Neural cell (in vitro differentiated cells): ENCODE results near the gene COQ2. TPM values are rescaled to one million over a fixed set of nuclear protein-coding genes. Genes with fewer than 3 reads are reported as not detected.
A peak's percentile ranks its signal among the peaks of the same experiment; 100 is the strongest.
"Not testable (repeated sequence)": the region's sequence is repeated elsewhere in the genome, so short reads cannot be mapped to it uniquely, and the experiment has no call there.

ENCODE experiments used
- H2AFZ ChIP-seq: fragments of 200-600, 300-800 bp; sonication (generic), shearing (Covaris generic); 2 replicates; pipeline ENCODE4 v1.6.0; 2014; ENCODE audit warnings: low read depth, mild to moderate bottlenecking, antibody characterized with exemption, low read length, moderate library complexity
- H3F3A ChIP-seq: fragments of 200-600 bp; shearing (Covaris generic); 2 replicates; pipeline ENCODE4 v1.6.1; 2016; ENCODE audit warnings: mild to moderate bottlenecking, moderate library complexity, mixed read lengths, antibody characterized with exemption, low read length; ENCODE audit not compliant: insufficient read depth, poor library complexity, severe bottlenecking
- H3K27ac ChIP-seq: fragments of 200-600, 300-800 bp; sonication (generic), shearing (Covaris generic); 2 replicates; pipeline ENCODE4 v1.5.1; 2014; ENCODE audit warnings: mild to moderate bottlenecking, low read length, moderate library complexity
- H3K27me3 ChIP-seq: fragments of 300-800, 200-600 bp; sonication (generic), shearing (Covaris generic); 2 replicates; pipeline ENCODE4 v1.6.0; 2014; ENCODE audit warnings: mild to moderate bottlenecking, low read depth, low read length, moderate library complexity; ENCODE audit not compliant: insufficient read depth
- H3K36me3 ChIP-seq: fragments of 300-800, 200-600 bp; sonication (generic), shearing (Covaris generic); 2 replicates; pipeline ENCODE4 v1.5.1; 2014; ENCODE audit warnings: mild to moderate bottlenecking, antibody characterized with exemption, low read length, moderate library complexity; ENCODE audit not compliant: insufficient read depth
- H3K4me2 ChIP-seq: fragments of 300-800, 200-600 bp; sonication (generic), shearing (Covaris generic); 2 replicates; pipeline ENCODE4 v1.6.0; 2014; ENCODE audit warnings: mild to moderate bottlenecking, low read length
- H3K4me3 ChIP-seq: fragments of 300-800, 200-600 bp; sonication (generic), shearing (Covaris generic); 2 replicates; pipeline ENCODE4 v1.5.1; 2014; ENCODE audit warnings: mild to moderate bottlenecking, low read length, moderate library complexity
- H3K79me2 ChIP-seq: fragments of 200-600 bp; shearing (Covaris generic); replicated peaks from 2 replicates; pipeline ENCODE4 v1.6.0; 2014; ENCODE audit warnings: mild to moderate bottlenecking, low read length, moderate library complexity; ENCODE audit not compliant: insufficient read depth
- H3K9ac ChIP-seq: fragments of 300-800, 200-600 bp; sonication (generic), shearing (Covaris generic); 2 replicates; pipeline ENCODE4 v1.6.1; 2016; ENCODE audit warnings: mild to moderate bottlenecking, low read length, mixed read lengths
- H3K9me2 ChIP-seq: fragments of 200-600 bp; shearing (Covaris generic); 2 replicates; pipeline ENCODE4 v1.6.1; 2016; ENCODE audit warnings: mild to moderate bottlenecking, low read length, mixed read lengths; ENCODE audit not compliant: insufficient read depth
- H3K9me3 ChIP-seq: fragments of 200-600, 300-800 bp; sonication (generic), shearing (Covaris generic); 2 replicates; pipeline ENCODE4 v1.6.1; 2016; ENCODE audit warnings: mild to moderate bottlenecking, mixed run types, low read length, moderate library complexity, mixed read lengths
- H4K20me1 ChIP-seq: fragments of 200-600 bp; shearing (Covaris generic); 2 replicates; pipeline ENCODE4 v1.6.1; 2016; ENCODE audit warnings: mild to moderate bottlenecking, mixed run types; ENCODE audit not compliant: insufficient read depth
- EP300 ChIP-seq: fragments of 450-650 bp; conservative IDR thresholded peaks from 2 replicates; pipeline ENCODE4 v1.6.1; 2014; ENCODE audit warnings: antibody characterized with exemption, mild to moderate bottlenecking, moderate library complexity; ENCODE audit not compliant: poor library complexity, severe bottlenecking
- EZH2 ChIP-seq: fragments of 200-600, 300-800 bp; shearing (Covaris generic), sonication (generic); IDR thresholded peaks from 2 replicates; pipeline ENCODE4 v1.6.1; 2014; ENCODE audit warnings: antibody characterized with exemption, low read length, borderline replicate concordance, mild to moderate bottlenecking; ENCODE audit not compliant: insufficient read depth, poor library complexity, severe bottlenecking
- MXI1 ChIP-seq: fragments of 450-650 bp; conservative IDR thresholded peaks from 2 replicates; pipeline ENCODE4 v1.6.1; 2014; ENCODE audit warnings: antibody characterized with exemption, mild to moderate bottlenecking; ENCODE audit not compliant: poor library complexity, severe bottlenecking
- POLR2AphosphoS5 ChIP-seq: IDR thresholded peaks from 2 replicates; pipeline ENCODE4 v1.6.1; 2012
- SMC3 ChIP-seq: fragments of 450-650 bp; conservative IDR thresholded peaks from 2 replicates; pipeline ENCODE4 v1.6.1; 2014; ENCODE audit warnings: antibody characterized with exemption, mild to moderate bottlenecking, moderate library complexity; ENCODE audit not compliant: poor library complexity
- TAF1 ChIP-seq: IDR thresholded peaks from 2 replicates; pipeline ENCODE4 v1.6.1; 2012; ENCODE audit warnings: low read depth
- polyA plus RNA-seq: library from polyadenylated mRNA; depleted of rRNA; stranded (reverse); fragments of >200 nt; gene quantifications from 2 replicates; pipeline ENCODE4 v1.2.3, GENCODE V29; 2014
- TF ChIP-seq, protein P1 (sequence below): fragments of 450-650 bp; IDR thresholded peaks from 2 replicates; pipeline ENCODE4 v1.5.1; 2014; ENCODE audit warnings: antibody characterized with exemption, mild to moderate bottlenecking, moderate library complexity; ENCODE audit not compliant: poor library complexity, severe bottlenecking
- TF ChIP-seq, protein P2 (sequence below): IDR thresholded peaks from 2 replicates; pipeline ENCODE4 v1.6.1; 2012; ENCODE audit warnings: borderline replicate concordance

The COQ2 gene
- polyA plus RNA-seq, 1 donor from 2014 or later: 19.8 TPM

DNA sequence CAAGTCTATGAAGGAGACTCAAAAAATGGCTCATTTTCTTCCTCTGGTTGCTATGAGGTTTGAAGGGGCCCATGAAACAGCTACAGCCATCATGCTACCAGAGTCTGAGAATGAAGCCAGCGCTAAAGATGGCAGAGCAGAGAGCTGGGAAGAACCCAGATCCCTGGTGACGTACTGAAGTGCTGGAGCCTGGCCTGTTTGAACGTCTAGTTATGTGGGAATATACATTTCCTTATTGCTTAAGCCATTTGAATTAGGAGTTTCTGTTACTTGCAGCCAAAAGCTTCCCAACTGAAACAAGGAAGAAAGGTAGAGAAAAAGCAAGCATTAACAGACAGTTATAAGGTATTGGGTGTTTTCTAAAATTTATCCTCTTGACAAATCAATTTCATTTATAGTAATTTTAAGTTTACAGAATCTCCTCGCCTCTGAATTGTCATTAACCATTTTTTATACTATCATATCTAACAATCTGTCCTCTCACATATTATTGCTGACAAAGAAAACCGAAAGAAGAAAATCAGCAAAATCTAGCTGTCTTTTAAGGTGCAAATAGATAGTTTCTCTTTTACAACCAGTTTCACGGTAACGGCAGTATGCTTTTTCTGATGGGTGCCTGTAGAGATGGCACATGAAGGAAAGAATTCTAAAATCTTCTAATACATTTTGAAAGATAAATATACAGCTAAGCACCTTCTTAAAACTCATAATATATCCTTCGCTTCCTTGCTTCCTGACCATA, 8.9 kb upstream of the COQ2 start:
- no peak overlapping the region for H3K9ac ChIP-seq
- no peak overlapping the region for H3K4me3 ChIP-seq
- no peaks in the 10 kb centered on the region for H3K79me2 ChIP-seq
- no peaks in the 10 kb centered on the region for H3F3A ChIP-seq
- no peak for TF ChIP-seq MXI1
- no peak overlapping the region for H3K4me2 ChIP-seq
- no peaks in the 10 kb centered on the region for H4K20me1 ChIP-seq
- H3K27ac ChIP-seq: no peak overlapping the region
- no peaks in the 10 kb centered on the region for H3K9me2 ChIP-seq
- no peaks in the 10 kb centered on the region for H3K9me3 ChIP-seq
- H3K27me3 ChIP-seq: no peaks in the 10 kb centered on the region
- H3K36me3 ChIP-seq: no peaks in the 10 kb centered on the region
- no peak overlapping the region for H2AFZ ChIP-seq

DNA sequence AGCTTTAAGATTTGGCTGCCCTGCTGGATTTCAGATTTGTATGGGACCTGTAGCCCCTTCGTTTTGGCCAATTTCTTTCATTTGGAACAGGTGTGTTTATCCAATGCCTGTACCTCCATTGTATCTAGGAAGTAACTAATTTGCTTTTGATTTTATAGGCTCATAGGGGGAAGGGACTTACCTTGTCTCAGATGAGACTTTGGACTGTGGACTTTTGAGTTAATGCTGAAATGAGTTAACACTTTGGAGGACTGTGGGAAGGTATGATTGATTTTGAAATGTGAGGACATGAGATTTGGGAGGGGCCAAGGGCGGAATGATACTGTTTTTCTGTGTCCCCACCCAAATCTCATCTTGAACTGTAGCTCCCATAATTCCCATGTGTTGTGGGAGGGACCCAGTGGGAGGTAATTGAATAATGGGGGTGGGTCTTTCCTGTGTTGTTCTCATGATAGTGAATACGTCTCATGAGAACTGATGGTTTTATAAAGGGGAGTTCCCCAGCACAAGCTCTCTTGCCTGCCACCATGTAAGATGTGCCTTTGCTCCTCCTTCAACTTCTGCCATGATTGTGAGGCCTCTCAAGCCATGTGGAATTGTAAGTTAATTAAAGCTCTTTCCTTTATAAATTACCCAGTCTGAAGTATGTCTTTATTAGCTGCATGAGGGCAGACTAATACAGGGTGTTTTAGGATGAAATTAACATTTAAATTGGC, 5.6 kb upstream of the COQ2 start:
- not testable (repeated sequence) for H3K9me3 ChIP-seq, H3K27ac ChIP-seq, H3K9ac ChIP-seq, H3K4me2 ChIP-seq, H3K36me3 ChIP-seq, H4K20me1 ChIP-seq, H3K79me2 ChIP-seq, H3F3A ChIP-seq, H3K9me2 ChIP-seq, H3K27me3 ChIP-seq, H2AFZ ChIP-seq, H3K4me3 ChIP-seq

DNA sequence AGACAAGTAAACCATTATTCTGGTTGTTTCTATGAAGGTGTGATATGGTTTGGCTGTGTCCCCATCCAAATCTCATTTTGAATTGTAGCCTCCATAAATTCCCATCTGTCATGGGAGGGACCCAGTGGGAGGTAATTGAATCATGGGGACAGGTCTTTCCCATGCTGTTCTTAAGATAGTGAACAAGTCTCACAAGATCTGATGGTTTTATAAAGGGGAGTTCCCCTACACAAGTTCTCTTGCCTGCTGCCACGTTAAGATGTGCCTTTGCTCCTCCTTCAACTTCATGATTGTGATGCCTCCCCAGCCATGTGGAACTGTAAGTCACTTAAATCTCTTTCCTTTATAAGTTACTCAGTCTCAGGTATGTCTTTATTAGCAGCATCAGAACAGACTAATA, 3.8 kb upstream of the COQ2 start:
- not testable (repeated sequence) for H3K9me3 ChIP-seq, H3K4me3 ChIP-seq, H3K4me2 ChIP-seq, H3K36me3 ChIP-seq, H4K20me1 ChIP-seq, H3K79me2 ChIP-seq, H2AFZ ChIP-seq, H3K27ac ChIP-seq, H3F3A ChIP-seq, H3K27me3 ChIP-seq, H3K9ac ChIP-seq, H3K9me2 ChIP-seq

DNA sequence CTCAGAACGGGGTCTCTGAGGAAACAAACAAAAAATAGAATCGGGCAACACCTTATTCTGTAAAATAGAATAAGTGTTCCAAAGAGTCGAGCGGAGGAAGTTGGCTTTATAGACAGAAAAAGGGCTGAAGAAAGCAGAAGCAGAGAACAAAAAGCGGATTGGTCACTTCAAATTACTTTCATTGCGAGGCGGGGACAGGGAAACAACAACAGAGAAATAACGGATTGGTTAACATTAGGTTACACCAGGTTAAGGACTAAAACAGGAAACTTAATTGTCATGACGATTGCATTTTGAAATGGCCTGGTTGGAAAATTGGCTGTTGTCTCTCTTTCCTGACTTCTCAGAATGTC, 433 bp upstream of the COQ2 start:
- TF ChIP-seq EP300 (no peak), TAF1 (no peak), SMC3 (no peak)
- Histone ChIP-seq H3K4me3 (peak overlapping the region; percentile 96), H3K36me3 (no peaks in the 10 kb centered on the region), H3K4me2 (peak overlapping the region; percentile 53), H2AFZ (peak overlapping the region; percentile 77), H3K9me3 (no peaks in the 10 kb centered on the region), H3K27me3 (no peaks in the 10 kb centered on the region), H3F3A (peaks cover 3% of the 10 kb centered on the region), H3K9ac (peak overlapping the region; percentile 79), H3K27ac (peak overlapping the region; percentile 53), H3K9me2 (no peaks in the 10 kb centered on the region), H3K79me2 (no peaks in the 10 kb centered on the region), H4K20me1 (no peaks in the 10 kb centered on the region)

DNA sequence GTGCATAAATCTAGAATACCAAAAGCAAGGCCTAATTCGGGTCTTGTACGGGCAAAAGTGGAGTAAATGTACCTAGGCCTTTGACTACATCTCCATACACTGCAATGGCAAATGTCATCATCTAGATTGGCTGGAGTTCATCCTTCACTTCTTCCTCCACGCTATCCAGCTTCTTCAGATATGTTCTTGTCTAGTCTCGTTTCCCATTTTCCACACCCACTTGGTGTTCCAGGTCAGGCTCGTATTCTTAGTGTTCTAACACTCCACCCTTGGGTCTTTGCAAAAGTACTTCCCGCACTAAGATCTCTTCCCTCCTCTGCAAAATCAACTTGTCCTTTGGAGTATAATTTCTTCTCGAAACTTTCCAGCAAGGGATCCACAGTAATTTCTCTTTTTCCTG, 1.4 kb downstream of the COQ2 start:
- H3K4me3 ChIP-seq: peak overlapping the region; percentile 96
- TF ChIP-seq, protein P1, sequence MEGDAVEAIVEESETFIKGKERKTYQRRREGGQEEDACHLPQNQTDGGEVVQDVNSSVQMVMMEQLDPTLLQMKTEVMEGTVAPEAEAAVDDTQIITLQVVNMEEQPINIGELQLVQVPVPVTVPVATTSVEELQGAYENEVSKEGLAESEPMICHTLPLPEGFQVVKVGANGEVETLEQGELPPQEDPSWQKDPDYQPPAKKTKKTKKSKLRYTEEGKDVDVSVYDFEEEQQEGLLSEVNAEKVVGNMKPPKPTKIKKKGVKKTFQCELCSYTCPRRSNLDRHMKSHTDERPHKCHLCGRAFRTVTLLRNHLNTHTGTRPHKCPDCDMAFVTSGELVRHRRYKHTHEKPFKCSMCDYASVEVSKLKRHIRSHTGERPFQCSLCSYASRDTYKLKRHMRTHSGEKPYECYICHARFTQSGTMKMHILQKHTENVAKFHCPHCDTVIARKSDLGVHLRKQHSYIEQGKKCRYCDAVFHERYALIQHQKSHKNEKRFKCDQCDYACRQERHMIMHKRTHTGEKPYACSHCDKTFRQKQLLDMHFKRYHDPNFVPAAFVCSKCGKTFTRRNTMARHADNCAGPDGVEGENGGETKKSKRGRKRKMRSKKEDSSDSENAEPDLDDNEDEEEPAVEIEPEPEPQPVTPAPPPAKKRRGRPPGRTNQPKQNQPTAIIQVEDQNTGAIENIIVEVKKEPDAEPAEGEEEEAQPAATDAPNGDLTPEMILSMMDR: no peak
- TF ChIP-seq EP300 (no peak), MXI1 (no peak), POLR2AphosphoS5 (no peak), SMC3 (no peak), EZH2 (no peak), TAF1 (no peak)
- TF ChIP-seq, protein P2, sequence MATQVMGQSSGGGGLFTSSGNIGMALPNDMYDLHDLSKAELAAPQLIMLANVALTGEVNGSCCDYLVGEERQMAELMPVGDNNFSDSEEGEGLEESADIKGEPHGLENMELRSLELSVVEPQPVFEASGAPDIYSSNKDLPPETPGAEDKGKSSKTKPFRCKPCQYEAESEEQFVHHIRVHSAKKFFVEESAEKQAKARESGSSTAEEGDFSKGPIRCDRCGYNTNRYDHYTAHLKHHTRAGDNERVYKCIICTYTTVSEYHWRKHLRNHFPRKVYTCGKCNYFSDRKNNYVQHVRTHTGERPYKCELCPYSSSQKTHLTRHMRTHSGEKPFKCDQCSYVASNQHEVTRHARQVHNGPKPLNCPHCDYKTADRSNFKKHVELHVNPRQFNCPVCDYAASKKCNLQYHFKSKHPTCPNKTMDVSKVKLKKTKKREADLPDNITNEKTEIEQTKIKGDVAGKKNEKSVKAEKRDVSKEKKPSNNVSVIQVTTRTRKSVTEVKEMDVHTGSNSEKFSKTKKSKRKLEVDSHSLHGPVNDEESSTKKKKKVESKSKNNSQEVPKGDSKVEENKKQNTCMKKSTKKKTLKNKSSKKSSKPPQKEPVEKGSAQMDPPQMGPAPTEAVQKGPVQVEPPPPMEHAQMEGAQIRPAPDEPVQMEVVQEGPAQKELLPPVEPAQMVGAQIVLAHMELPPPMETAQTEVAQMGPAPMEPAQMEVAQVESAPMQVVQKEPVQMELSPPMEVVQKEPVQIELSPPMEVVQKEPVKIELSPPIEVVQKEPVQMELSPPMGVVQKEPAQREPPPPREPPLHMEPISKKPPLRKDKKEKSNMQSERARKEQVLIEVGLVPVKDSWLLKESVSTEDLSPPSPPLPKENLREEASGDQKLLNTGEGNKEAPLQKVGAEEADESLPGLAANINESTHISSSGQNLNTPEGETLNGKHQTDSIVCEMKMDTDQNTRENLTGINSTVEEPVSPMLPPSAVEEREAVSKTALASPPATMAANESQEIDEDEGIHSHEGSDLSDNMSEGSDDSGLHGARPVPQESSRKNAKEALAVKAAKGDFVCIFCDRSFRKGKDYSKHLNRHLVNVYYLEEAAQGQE: no peak

More for the DNA sequence above, 1.4 kb downstream of the COQ2 start:
- no peak overlapping the region for H2AFZ ChIP-seq
- no peak overlapping the region for H3K27ac ChIP-seq
- no peak overlapping the region for H3K4me2 ChIP-seq
- H3K9me3 ChIP-seq: no peaks in the 10 kb centered on the region
- H3K9ac ChIP-seq: no peak overlapping the region
- no peaks in the 10 kb centered on the region for H4K20me1 ChIP-seq
- peaks cover 3% of the 10 kb centered on the region for H3F3A ChIP-seq
- no peaks in the 10 kb centered on the region for H3K27me3 ChIP-seq
- no peaks in the 10 kb centered on the region for H3K9me2 ChIP-seq
- H3K36me3 ChIP-seq: no peaks in the 10 kb centered on the region
- no peaks in the 10 kb centered on the region for H3K79me2 ChIP-seq
